ENCODE measurements around the gene SZRD1.

SZRD1 gene

DNA sequence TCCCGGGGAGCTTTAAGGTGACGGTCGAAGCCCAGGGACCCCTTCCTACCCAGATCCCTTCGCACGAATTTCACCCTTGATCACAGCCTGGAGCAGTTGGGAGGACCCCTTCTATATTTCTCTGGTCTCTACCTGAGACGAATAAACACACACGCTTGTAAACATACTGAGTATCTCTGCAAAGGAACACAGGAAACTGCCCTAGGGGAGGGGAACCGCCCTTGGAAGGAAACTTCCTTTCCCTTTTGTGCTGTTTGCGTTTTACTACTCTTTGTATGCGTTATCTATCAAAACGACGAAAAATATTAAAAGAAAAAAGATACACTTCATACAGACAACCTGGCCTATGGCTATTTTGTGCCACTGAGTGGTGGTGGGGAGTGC is 74.2 kb downstream of the SZRD1 start:
- no peak for DNase-seq

DNA sequence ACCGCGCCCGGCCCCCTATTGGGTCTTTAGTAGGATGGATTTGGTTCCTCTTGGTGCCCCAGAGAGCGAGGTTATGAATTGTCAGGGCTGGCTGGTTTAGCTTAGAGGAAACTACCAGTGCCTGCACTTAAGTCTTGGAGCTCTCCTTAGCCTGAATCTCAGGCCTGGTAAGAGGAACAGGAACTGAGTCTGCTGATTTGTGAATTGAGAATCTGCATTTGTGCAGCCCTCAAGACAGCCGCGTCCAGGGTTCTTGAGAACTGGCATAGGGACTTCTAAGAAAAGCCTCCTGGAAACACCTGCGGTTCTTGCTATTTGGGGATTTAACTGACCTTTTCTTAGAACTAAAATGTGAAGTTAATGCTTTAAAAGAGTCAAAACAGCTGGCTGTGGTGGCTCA is 75.2 kb downstream of the SZRD1 start:
- DNase-seq = no peak

DNA sequence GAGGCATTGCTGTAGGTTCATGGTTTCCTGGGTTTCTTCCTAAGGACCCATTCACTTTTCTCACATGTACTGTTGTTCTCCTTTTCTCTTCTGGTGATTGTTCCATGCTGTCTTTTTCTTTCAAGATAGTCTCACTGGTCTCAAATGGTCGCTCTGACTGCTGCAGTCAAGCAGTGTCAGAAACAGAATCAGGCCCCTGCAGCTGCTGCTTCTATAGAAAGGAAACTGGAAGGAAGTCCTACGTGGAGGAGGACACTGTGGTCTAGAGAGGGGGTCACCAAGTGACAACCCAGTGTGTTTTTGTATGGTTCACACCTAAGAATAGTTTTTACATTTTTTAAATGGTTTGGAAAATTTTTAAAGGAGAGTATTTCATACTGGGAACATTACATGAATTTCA is 75.9 kb downstream of the SZRD1 start:
- DNase-seq = no peak

DNA sequence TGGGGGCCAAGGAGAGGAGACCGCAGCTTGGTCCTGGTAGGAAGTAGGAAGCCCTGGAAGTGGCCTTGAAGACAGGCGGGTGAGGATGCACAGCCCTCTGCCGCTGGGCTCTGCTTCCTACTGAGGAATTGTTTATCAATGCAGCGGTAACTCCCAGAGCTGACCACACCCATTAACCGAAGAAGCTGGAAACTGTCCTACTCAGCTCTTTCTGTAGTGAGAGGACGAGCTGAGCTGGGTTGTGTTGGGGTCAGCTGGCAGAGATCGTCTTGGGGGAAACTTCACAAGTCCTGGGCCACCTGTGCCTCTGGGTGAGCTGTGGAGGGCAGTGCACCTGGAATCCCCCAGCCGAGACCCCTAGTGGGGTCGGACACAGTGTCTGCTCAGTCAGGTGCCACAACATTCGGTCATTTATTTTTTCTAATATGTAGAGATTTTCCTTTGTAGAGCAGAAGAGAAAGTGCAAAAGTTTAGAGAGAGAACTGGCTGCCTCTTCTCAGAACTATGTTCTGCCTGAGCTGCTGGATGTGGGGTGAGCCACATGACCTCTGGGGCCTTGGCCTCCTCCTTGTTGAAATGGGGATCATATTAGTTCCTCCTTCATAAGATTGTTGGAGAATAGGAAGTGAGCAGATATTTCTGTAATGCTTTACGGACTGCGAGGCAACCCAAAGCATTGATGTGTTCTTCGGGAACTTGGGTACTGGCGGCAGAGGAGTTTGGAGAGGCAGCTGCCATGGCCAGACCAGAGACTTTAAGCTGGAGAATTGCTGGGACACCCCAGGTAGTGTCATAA is 77.1 kb downstream of the SZRD1 start:
- no peak for DNase-seq

DNA sequence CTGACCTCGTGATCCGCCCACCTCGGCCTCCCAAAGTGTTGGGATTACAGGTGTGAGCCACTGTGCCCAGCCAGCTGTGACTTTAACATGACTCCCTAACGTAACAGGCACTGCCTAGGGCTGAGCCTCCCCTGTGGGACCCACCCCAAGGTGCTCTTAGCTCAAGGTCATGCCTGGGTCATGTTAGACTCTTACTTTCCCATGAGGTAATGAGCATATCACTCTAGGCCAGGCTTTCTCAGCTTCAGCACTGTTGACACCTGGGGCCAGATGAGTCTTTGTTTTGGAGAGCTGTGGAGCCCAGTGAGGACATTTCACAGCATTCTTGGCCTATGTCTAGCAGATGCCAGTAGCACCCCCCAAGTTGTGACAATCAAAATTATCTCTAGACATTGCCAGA is 78.0 kb downstream of the SZRD1 start:
- no peak for DNase-seq

DNA sequence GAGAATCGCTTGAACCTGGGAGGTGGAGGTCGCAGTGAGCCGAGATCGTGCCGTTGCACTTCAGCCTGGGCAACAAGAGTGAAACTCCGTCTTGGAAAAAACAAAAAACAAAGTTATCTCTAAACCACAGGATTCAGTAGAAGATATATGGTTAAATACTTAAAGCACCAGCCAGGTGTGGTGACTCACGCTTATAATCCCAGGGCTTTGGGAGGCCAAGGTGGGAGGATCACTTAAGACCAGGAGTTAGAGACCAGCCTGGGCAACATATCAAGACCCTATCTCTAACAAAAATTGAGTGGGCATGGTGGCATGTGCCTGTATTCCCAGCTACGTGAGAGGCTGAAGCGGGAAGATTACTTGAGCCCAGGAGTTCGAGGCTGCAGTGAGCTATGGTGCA is 79.1 kb downstream of the SZRD1 start:
- no peak for DNase-seq

DNA sequence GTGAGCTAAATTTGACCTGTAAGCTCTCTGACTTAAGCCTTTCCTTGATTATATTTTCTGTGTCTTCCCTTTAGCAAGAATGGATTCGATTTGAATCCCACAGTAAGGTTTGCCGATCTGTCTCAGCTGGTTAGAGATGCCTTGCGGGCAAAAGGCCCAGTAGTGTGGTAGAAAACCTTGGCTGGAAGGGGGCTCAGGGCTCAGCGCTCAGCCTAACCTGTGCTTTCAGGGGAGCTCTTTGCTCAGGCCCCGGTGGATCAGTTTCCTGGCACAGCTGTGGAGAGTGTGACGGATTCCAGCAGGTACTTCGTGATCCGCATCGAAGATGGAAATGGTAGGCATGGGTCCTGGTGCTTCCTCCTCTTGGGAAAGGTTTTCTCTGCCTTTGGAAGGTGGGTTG is 80.6 kb downstream of the SZRD1 start:
- DNase-seq = no peak
